Prostate gland (tissue), 2 donors: Measurements from ENCODE around the gene AKAP8L. TPM values are rescaled to one million over a fixed set of nuclear protein-coding genes. Genes with fewer than 3 reads are reported as not detected.

Source experiments
- DNase-seq: peaks from one replicate; pipeline ENCODE4 v3.0.0-alpha.2; 2019; ENCODE audit warnings: low spot score
- H3K27ac ChIP-seq, 2 donors: fragments of 200-600 bp; sonication (generic); 2 replicates each; pipeline ENCODE4 v1.5.1; 2017 to 2019
- H3K27me3 ChIP-seq: fragments of 200-600 bp; sonication (generic); replicated peaks from 2 replicates; pipeline ENCODE4 v1.5.1; 2019; ENCODE audit not compliant: insufficient read depth
- H3K36me3 ChIP-seq, 2 donors: fragments of 200-600 bp; sonication (generic); 1 replicate in 1 of 2; 2 replicates in 1 of 2; pipeline versions ENCODE4 v1.5.1 to v1.8.1; 2017 to 2019
- H3K4me1 ChIP-seq: fragments of 200-600 bp; sonication (generic); replicated peaks from 2 replicates; pipeline ENCODE4 v1.5.1; 2019
- H3K4me3 ChIP-seq, 2 donors: fragments of 200-600 bp; sonication (generic); 2 replicates each; pipeline ENCODE4 v1.5.1; 2017 to 2019
- H3K9me3 ChIP-seq: fragments of 200-600 bp; sonication (generic); 2 replicates; pipeline ENCODE4 v1.5.1; 2017
- POLR2A ChIP-seq: fragments of 450-650 bp; IDR thresholded peaks from one replicate; pipeline ENCODE4 v1.6.1; 2016; ENCODE audit warnings: antibody characterized with exemption, mild to moderate bottlenecking
- POLR2AphosphoS5 ChIP-seq: sonication (generic); formaldehyde crosslinking; IDR thresholded peaks from one replicate; pipeline ENCODE4 v1.6.1; 2017; ENCODE audit warnings: antibody characterized with exemption
- WGBS: methylation state at CpG from one replicate; pipeline ENCODE4 v1.1.5; 2018; 5-methylcytosine and 5-hydroxymethylcytosine counted together
- intact Hi-C: fragments of 100-400 bp; cut with DNase I; formaldehyde crosslinking; loops from one replicate; pipeline ENCODE4 v1.14.2; 2022
- total RNA-seq, 2 donors: library from RNA; depleted of rRNA; stranded (reverse); fragments of >200 nt; gene quantifications; one replicate each; pipeline ENCODE4 v1.1.0, GENCODE V29; 2016
- TF ChIP-seq, protein P1 (sequence below), 4 experiments: fragments of 200-600 bp in 2 of 4; fragments of 450-650 bp in 2 of 4; sonication (generic) in 2 of 4; IDR thresholded peaks; 1 replicate in 3 of 4; 2 replicates in 1 of 4; pipeline ENCODE4 v1.5.1; 2016 to 2019; ENCODE audit warnings: antibody characterized with exemption in 4 of 4, mild to moderate bottlenecking in 2 of 4, moderate library complexity in 2 of 4

Gene AKAP8L
- total RNA-seq, 2 donors from 2014 or later = 107 to 269 TPM

GRCh38 chr19:15428956-15429824 is 10.4 kb upstream of the AKAP8L start:
- 91% methylated on average over 22 of the region's 22 CpGs for WGBS
- intact Hi-C loops = no loop called here
- TF ChIP-seq POLR2AphosphoS5 = no peak
- TF ChIP-seq, protein P1, sequence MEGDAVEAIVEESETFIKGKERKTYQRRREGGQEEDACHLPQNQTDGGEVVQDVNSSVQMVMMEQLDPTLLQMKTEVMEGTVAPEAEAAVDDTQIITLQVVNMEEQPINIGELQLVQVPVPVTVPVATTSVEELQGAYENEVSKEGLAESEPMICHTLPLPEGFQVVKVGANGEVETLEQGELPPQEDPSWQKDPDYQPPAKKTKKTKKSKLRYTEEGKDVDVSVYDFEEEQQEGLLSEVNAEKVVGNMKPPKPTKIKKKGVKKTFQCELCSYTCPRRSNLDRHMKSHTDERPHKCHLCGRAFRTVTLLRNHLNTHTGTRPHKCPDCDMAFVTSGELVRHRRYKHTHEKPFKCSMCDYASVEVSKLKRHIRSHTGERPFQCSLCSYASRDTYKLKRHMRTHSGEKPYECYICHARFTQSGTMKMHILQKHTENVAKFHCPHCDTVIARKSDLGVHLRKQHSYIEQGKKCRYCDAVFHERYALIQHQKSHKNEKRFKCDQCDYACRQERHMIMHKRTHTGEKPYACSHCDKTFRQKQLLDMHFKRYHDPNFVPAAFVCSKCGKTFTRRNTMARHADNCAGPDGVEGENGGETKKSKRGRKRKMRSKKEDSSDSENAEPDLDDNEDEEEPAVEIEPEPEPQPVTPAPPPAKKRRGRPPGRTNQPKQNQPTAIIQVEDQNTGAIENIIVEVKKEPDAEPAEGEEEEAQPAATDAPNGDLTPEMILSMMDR (IDR thresholded peaks at IDR 0.05) = no peak
- TF ChIP-seq POLR2A = no peak
- Histone ChIP-seq H3K36me3 (peaks cover 6 to 18% of the 10 kb centered on the region in 2 donors), H3K9me3 (no peaks in the 10 kb centered on the region), H3K27me3 (no peaks in the 10 kb centered on the region), H3K4me1 (peaks cover 18% of the 10 kb centered on the region), H3K27ac (no peak overlapping the region), H3K4me3 (no peak overlapping the region)
- DNase-seq = no peak

GRCh38 chr19:15427991-15428471 is 9.2 kb upstream of the AKAP8L start:
- no peak overlapping the region for H3K27ac ChIP-seq
- H3K36me3 ChIP-seq = peaks cover 6 to 23% of the 10 kb centered on the region in 2 donors
- 90% methylated on average over 31 of the region's 35 CpGs for WGBS
- DNase-seq = no peak
- peaks cover 12% of the 10 kb centered on the region for H3K4me1 ChIP-seq
- intact Hi-C loops = no loop called here
- no peak overlapping the region for H3K4me3 ChIP-seq
- TF ChIP-seq POLR2AphosphoS5 = no peak
- TF ChIP-seq, protein P1 (IDR thresholded peaks at IDR 0.05) = no peak
- TF ChIP-seq POLR2A = no peak
- H3K9me3 ChIP-seq = no peaks in the 10 kb centered on the region
- H3K27me3 ChIP-seq = no peaks in the 10 kb centered on the region

DNA sequence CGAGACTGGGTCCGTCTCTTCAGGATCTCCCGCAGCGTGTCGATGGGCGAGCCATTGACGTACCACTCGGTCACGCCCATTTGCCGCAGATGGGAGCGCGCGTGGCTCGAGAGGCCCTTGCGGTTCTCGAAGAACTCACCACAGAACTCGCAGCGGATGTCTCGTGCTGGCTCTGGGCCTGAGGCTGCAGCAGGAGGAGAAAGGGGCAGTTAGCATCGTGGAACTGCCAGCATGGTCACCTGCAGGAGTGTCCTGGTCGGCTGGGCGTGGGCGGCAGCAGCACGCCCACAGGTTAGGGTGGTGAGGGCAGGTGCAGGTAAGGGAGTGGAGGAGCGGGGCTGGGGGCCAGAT is 8.5 kb upstream of the AKAP8L start:
- 94% methylated on average over 18 of the region's 25 CpGs for WGBS
- no peak for DNase-seq
- Histone ChIP-seq H3K4me1 (peaks cover 14% of the 10 kb centered on the region), H3K27me3 (no peaks in the 10 kb centered on the region), H3K36me3 (peaks cover 6 to 23% of the 10 kb centered on the region in 2 donors), H3K27ac (no peak overlapping the region), H3K4me3 (no peak overlapping the region), H3K9me3 (no peaks in the 10 kb centered on the region)
- intact Hi-C loops = no loop called here
- TF ChIP-seq POLR2AphosphoS5 = no peak

DNA sequence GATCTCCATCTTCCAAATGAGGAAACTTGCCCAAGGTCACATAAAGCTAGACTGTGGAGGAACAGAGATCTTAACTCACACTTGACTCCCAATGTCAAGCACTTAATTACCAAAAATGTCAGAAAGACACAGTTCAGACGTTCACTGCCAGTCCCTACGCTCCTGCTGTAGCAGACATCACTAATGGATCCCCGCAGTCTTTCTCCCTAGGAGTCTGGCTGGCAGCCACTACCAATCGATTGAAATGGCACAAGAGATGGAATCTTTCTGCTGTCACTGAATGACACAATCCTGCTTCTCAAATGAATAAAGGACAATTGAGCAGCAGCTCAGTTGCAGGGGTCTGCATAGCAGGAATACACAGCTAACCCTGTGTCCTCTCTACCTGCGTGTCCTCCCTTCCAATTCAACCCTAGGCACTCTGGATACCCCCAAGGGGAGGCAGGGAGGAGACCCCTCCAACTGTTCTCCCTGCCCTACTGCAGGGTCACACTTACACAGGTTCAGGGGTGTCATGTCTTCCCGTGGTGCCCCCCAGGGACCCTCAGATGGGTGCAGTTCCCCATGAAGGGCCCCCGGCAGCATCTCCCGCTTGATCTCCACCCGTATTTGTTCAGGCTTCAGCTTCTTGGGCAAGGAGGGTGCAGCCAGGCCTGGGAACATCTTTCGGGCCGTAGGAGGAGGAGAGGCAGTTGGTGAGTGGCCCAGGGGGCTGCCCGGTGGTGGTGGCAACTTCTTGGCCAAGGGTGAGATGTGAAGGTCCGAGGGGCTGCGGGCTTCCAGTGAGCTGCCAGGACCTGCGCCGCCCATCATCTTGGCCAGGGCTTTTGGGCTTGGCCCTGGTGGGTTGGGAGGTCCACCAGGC is 7.9 kb upstream of the AKAP8L start:
- Histone ChIP-seq H3K27me3 (no peaks in the 10 kb centered on the region), H3K4me3 (no peak overlapping the region), H3K27ac (no peak overlapping the region), H3K4me1 (peaks cover 18% of the 10 kb centered on the region), H3K36me3 (peaks cover 6 to 23% of the 10 kb centered on the region in 2 donors), H3K9me3 (no peaks in the 10 kb centered on the region)
- TF ChIP-seq POLR2A = no peak
- TF ChIP-seq, protein P1 (IDR thresholded peaks at IDR 0.05) = no peak
- TF ChIP-seq POLR2AphosphoS5 = no peak
- intact Hi-C loops = no loop called here
- WGBS = 89% methylated on average over 16 of the region's 16 CpGs
- DNase-seq = no peak

DNA sequence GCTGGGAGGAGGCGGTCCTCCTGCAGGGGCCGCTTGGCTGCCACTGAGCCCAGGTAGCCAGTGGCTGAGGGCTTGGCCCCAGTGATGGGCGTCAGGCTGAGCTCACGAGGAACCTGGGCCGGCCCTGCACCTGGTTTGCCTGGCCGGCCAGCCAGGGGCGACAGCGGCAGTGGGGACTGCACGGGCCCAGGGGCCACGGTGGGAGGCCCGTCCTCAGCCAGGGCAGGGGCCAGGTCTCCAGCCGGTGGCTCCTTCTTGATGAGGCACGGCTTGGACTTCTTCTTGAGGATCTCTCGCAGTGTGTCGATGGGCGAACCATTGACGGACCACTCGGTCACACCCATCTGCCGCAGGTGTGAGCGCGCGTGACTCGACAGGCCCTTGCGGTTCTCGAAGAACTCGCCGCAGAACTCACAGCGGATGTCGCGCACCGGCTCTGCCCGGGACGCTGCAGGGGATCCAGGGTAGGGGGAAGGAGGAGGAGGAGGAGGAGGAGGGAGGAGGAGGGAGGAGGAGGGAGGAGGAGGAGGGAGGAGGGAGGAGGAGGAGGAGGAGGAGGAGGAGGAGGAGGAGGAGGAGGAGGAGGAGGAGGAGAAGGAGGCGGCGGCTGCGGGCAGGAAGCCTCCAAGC is 6.6 kb upstream of the AKAP8L start:
- Histone ChIP-seq H3K4me3 (no peak overlapping the region), H3K27ac (no peak overlapping the region), H3K27me3 (no peaks in the 10 kb centered on the region), H3K4me1 (peaks cover 18% of the 10 kb centered on the region), H3K9me3 (no peaks in the 10 kb centered on the region), H3K36me3 (peaks cover 6 to 23% of the 10 kb centered on the region in 2 donors)
- DNase-seq = no peak
- 93% methylated on average over 36 of the region's 36 CpGs for WGBS
- intact Hi-C loops = no loop called here
- TF ChIP-seq, protein P1 (IDR thresholded peaks at IDR 0.05) = no peak
- TF ChIP-seq POLR2A (no peak), POLR2AphosphoS5 (no peak)
